ENCODE data around the gene FGFR4. TPM values are rescaled to one million over a fixed set of nuclear protein-coding genes. Genes with fewer than 3 reads are reported as not detected.

Gene FGFR4
- total RNA-seq, 2 donors from 2014 or later = 33.7 to 63.9 TPM

- ATAC-seq (no peak), DNase-seq (no peak)
- intact Hi-C loops (cut with DNase I) = loop anchor here (10.0 kb wide), 1 partner anchor 443 kb away; no protein-coding TSS in a partner anchor
- Histone ChIP-seq H3K4me3 (no peak overlapping the region), H3K27ac (peak overlapping the region in 2 of 4 donors; percentile 41 to 53), H3K9me3 (no peaks in the 10 kb centered on the region), H3K27me3 (no peaks in the 10 kb centered on the region), H3K4me1 (peaks cover 61% of the 10 kb centered on the region), H3K36me3 (replicated peaks in 1 of 2; ENCODE audit: insufficient read depth in 1 of 2, low read depth in 2 of 2) (peaks cover 0 to 9% of the 10 kb centered on the region in 2 donors)
- TF ChIP-seq POLR2A (IDR thresholded peaks at IDR 0.05) = no peak
- TF ChIP-seq, protein P1, sequence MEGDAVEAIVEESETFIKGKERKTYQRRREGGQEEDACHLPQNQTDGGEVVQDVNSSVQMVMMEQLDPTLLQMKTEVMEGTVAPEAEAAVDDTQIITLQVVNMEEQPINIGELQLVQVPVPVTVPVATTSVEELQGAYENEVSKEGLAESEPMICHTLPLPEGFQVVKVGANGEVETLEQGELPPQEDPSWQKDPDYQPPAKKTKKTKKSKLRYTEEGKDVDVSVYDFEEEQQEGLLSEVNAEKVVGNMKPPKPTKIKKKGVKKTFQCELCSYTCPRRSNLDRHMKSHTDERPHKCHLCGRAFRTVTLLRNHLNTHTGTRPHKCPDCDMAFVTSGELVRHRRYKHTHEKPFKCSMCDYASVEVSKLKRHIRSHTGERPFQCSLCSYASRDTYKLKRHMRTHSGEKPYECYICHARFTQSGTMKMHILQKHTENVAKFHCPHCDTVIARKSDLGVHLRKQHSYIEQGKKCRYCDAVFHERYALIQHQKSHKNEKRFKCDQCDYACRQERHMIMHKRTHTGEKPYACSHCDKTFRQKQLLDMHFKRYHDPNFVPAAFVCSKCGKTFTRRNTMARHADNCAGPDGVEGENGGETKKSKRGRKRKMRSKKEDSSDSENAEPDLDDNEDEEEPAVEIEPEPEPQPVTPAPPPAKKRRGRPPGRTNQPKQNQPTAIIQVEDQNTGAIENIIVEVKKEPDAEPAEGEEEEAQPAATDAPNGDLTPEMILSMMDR (IDR thresholded peaks at IDR 0.05) = no peak
- 71 to 84% methylated on average over 6 of the region's 6 CpGs for WGBS, 2 donors
Observed at GRCh38 chr5:177098120-177098469, 11.4 kb downstream of the FGFR4 start.

GRCh38 chr5:177098470-177099141 lies 11.9 kb downstream of the FGFR4 start:
- 58 to 69% methylated on average over 4 to 17 of the region's 18 CpGs for WGBS, 2 donors
- no peak for ATAC-seq

GRCh38 chr5:177099422-177100093 lies 12.8 kb downstream of the FGFR4 start:
- Histone ChIP-seq H3K27me3 (no peaks in the 10 kb centered on the region), H3K4me3 (no peak overlapping the region), H3K4me1 (peaks cover 51% of the 10 kb centered on the region), H3K27ac (peak overlapping the region in 3 of 4 donors; percentile 21 to 53 (median 41)), H3K9me3 (no peaks in the 10 kb centered on the region), H3K36me3 (replicated peaks in 1 of 2; ENCODE audit: insufficient read depth in 1 of 2, low read depth in 2 of 2) (peaks cover 0 to 9% of the 10 kb centered on the region in 2 donors)
- DNase-seq (peak in 2 of 4 donors; percentile 49 to 52), ATAC-seq (peak; percentile 44)
- intact Hi-C loops (cut with DNase I) = loop anchor here (10.0 kb wide), 1 partner anchor 445 kb away; no protein-coding TSS in a partner anchor
- 70 to 79% methylated on average over 13 of the region's 13 CpGs for WGBS, 2 donors
- TF ChIP-seq POLR2A (IDR thresholded peaks at IDR 0.05) = no peak
- TF ChIP-seq, protein P1 (IDR thresholded peaks at IDR 0.05) = peak in 3 of 7 experiments; percentile 19 to 28 (median 21)

More at GRCh38 chr5:177098470-177099141, 11.9 kb downstream of the FGFR4 start:
- DNase-seq = no peak
- H3K27ac ChIP-seq = peak overlapping the region in 3 of 4 donors; percentile 21 to 53 (median 41)
- intact Hi-C loops (cut with DNase I) = loop anchor here (10.0 kb wide), 1 partner anchor 444 kb away; no protein-coding TSS in a partner anchor
- no peaks in the 10 kb centered on the region for H3K27me3 ChIP-seq
- peaks cover 0 to 9% of the 10 kb centered on the region in 2 donors for H3K36me3 ChIP-seq (replicated peaks in 1 of 2; ENCODE audit: insufficient read depth in 1 of 2, low read depth in 2 of 2)
- H3K4me3 ChIP-seq = no peak overlapping the region
- H3K4me1 ChIP-seq = peaks cover 60% of the 10 kb centered on the region
- TF ChIP-seq, protein P1 (IDR thresholded peaks at IDR 0.05) = no peak
- no peak for TF ChIP-seq POLR2A (IDR thresholded peaks at IDR 0.05)
- no peaks in the 10 kb centered on the region for H3K9me3 ChIP-seq

- DNase-seq (no peak), ATAC-seq (peak; percentile 46)
- TF ChIP-seq POLR2A (IDR thresholded peaks at IDR 0.05) = no peak
- TF ChIP-seq, protein P1 (IDR thresholded peaks at IDR 0.05) = no peak
- Histone ChIP-seq H3K27me3 (no peaks in the 10 kb centered on the region), H3K27ac (peak overlapping the region in 1 of 4 donors; percentile 53), H3K4me3 (no peak overlapping the region), H3K9me3 (no peaks in the 10 kb centered on the region), H3K36me3 (replicated peaks in 1 of 2; ENCODE audit: insufficient read depth in 1 of 2, low read depth in 2 of 2) (peaks cover 0 to 6% of the 10 kb centered on the region in 2 donors), H3K4me1 (peaks cover 40% of the 10 kb centered on the region)
- WGBS, 2 donors = 38% methylated on average over 6 of the region's 6 CpGs; no CpG with 5 or more reads in 1 of the 2 donors
- intact Hi-C loops (cut with DNase I) = no loop called here
Observed at GRCh38 chr5:177100714-177101121, 14.0 kb downstream of the FGFR4 start.

Data from body of pancreas (tissue), 4 donors.